Activated CD4-positive, alpha-beta T cell treated with anti-CD3 and anti-CD28 coated beads, Interleukin-2, Interleukin-6, amounts not matched to agents 100 ng/mL and 50 ng/mL, durations not matched to agents 16 hours and 8 hours (primary cell): ENCODE data around the gene KCNB1.
"Not testable (repeated sequence)": the region's sequence is repeated elsewhere in the genome, so short reads cannot be mapped to it uniquely, and the experiment has no call there.

ENCODE experiments used
- DNase-seq: peaks from one replicate; pipeline ENCODE4 v3.0.0-alpha.2; 2020

KCNB1 gene

DNA sequence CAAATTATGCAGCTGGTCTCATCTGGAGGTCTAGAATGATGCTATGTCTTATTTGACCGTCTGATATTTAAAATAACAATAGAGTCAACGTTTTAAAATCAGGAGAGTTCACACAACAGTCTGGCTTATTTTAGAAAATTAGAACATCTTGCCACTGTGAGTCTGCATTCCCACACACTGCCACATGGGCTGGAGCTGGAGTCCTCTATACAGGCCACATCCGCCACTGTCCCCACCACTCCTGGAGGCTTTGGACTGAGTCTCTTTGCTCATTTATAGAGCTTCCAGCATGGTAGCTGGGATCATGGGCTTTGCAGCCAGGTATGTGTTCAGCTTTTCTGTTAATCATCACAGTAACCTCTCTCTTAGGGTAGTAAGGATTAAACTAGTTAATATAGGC, 135.8 kb downstream of the KCNB1 start:
- DNase-seq = no peak

DNA sequence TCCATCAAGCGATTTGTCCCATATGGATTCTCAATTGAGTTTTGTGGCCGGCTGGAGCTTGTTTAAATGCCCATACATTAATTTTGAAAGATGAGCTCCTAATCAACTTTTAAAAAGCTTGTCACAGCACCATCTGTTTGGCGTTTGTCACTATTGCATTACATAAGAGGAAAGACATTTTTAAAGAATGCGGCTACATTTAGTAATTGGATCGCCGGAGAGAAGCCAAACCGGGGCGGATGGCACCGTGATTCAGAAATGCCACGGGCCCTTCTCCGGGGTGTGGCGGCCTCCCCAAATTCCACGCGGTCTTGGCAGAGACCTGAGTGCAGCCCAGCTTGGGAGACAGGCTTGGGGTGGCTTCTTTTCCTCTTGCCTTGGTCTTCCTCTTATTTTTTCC, 136.9 kb downstream of the KCNB1 start:
- no peak for DNase-seq

DNA sequence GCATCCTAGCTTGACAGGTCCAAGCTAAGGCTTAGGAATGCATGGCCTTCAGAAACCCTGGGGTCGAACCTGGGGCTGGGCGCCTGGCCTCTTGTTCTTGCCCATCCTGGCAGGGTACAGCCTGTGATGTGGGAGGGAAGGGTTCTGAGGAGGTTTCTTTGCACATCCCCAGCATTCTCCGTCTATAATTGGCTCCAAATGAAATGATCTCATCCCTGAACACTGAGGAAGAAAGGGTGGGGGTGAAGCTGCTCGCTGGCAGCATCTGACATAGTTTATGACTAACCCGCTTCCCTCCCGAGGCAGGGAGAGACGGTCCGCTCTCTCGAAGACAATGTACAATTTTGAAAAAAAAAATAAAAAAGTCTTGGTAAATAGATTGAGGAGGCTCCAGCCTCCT, 137.5 kb downstream of the KCNB1 start:
- DNase-seq = no peak

DNA sequence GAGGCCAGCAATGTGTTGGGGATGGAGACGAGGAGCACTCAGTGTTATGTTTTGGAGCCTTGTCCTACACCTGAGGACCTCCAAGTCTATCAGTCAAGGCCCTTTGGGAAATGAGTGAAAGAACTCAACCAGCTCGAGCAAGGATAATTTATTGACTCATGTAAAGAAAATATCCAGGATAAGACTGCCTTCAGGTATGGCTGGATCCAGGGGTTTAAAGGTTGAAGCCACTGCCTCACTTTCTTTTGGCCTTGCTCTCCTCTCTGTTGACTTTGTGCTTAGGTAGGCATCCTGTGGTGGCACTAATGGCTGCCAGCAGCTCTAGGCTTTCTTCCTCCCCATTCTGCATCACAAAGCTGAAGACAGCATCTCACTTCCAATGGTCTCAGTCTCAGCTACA, 138.3 kb downstream of the KCNB1 start:
- no peak for DNase-seq

DNA sequence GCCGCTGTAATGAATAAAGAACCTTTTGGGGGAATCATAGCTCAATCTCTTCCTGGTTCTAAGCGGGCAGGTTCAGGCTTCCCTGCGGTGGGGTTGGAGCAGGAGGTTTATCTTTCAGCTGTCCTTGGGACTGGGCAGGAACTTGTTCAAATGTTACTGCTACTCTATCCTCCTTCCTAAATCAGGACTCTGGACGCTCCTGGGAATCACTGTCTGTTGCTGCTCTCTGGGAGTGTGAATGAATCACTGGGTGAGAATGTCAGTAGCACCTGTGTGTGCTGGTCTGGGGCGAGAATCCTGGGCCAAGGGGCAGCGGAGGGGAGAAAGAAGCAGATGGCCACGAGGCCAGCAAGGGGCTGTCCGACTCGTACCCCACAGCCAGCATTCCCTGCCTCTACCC, 139.2 kb downstream of the KCNB1 start:
- DNase-seq = no peak

DNA sequence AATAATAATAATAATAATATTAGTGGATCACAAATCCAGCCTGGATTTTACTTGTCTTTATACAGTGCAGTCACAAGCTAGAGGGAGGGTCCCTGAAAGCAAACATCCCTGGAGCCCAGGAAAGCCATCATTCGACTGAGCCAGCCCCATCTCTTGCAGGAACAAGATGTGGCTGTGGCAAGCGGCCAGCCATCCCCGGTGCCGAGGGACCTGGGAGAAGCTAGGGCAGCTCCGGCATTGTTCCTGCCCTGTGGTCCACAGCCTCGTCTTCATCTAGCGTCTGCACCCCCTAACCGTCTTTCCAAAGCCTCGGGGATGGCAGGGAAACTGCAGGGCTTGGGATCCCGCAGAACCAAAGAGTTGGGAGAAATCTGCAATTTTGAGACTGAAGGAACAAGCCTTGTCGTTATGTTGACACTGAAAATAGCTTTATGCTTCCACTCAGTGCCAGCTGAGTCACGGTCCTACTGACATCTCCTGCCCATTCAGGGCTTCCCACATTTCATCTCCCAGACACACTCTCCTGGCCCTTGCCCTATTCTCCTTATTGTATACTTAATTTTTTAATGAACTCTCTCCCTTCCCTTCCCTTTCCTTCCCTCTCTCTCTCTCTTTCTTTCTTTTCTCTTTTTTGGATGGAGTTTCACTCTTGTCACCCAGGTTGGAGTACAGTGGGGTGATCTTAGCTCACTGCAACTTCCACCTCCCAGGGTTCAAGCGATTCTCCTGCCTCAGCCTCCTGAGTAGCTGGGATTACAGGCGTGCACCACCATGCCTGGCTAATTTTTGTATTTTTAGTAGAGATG, 142.1 kb downstream of the KCNB1 start:
- DNase-seq = no peak

DNA sequence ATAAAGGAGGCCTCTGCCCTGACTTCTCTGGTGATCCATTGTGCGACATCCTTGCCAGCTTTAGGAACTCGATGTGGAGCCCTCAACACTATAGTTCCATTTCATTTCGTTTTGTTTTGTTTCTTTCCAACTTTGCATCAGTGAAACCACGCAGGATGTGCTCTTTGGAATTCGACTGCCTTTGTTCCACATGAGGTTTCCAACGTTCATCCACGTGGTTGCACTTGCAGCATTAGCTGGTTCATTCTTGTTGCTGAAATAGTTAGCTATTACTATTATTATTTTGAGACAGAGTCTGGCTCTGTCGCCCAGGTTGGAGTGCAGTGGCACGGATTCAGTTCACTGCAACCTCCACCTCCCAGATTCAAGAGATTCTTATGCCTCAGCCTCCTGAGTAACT, 143.3 kb downstream of the KCNB1 start:
- DNase-seq = no peak

DNA sequence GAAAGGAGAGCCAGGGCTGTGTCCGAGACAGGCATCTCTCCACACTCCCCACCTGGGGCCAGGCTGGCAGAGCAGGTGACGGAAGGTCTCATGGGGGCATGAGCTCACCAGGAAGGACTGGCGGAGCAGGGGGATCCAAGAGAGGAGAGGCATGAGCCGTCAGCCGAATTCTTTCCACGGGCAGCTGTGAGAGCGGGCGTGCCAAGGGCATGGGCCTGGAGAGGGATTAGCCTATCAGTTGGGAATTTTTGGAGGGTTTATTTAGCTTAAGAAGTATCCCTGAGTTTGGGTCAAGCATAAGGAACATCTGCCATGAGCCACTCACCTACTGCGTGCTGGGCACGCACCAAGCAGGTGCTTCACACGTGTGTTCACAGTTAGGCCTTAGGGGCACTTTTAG, 144.4 kb downstream of the KCNB1 start:
- no peak for DNase-seq

DNA sequence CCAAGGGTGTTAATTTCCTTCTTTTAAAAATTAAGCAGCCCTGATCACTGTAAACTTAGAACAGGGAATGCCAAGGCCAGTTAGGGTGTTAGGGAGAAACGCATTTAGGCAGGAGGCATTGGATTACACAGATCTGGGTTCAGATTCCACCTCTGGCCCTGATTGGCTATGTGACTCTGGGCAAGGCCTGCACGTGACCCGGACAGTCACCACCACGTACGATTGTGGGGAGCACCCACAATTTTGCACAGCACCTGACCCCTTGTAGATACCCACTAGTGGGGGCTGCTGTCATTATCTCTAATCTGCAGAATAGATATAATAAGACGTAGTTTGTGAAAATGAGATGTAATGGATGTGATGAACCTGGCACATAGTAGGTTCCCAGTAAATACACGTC, 145.1 kb downstream of the KCNB1 start:
- no peak for DNase-seq

DNA sequence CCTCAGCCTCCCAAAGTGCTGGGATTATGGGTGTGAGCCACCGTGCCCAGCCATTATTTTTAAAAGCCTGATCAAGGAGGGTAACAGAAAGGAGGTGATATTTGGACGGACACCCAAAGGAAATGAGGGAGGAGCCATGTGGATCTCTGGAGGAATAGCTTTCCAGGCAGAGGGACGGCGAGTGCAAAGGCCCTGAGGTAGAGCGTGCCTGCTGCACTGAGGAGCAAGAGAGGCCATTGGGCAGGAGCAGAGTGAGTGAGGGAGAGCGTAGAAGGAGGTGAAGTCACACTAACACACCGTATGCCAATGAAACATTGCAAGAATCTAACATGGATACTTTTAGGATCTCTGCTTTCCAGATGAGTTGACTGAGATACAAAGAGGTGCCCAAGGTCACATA, 145.7 kb downstream of the KCNB1 start:
- no peak for DNase-seq

DNA sequence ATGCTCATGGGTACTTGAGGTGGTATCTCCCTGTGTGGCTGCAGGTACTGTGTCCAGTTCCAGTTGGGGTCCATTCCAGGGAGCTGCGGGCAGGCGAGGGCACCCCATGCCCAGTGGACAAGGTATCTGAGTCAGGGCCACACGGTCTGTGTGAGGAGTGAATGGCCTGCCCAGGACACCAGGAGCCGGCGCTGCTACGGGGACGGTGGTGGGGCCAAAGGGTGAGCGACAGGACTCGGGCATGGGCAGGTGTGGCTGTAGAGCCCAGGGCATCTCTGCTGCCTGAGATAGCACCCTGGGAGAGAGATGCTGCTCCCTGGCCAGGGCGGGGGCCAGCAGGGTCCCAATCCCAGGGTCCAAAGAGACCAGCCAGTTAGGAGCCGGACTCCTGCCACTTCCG, 147.0 kb downstream of the KCNB1 start:
- no peak for DNase-seq

DNA sequence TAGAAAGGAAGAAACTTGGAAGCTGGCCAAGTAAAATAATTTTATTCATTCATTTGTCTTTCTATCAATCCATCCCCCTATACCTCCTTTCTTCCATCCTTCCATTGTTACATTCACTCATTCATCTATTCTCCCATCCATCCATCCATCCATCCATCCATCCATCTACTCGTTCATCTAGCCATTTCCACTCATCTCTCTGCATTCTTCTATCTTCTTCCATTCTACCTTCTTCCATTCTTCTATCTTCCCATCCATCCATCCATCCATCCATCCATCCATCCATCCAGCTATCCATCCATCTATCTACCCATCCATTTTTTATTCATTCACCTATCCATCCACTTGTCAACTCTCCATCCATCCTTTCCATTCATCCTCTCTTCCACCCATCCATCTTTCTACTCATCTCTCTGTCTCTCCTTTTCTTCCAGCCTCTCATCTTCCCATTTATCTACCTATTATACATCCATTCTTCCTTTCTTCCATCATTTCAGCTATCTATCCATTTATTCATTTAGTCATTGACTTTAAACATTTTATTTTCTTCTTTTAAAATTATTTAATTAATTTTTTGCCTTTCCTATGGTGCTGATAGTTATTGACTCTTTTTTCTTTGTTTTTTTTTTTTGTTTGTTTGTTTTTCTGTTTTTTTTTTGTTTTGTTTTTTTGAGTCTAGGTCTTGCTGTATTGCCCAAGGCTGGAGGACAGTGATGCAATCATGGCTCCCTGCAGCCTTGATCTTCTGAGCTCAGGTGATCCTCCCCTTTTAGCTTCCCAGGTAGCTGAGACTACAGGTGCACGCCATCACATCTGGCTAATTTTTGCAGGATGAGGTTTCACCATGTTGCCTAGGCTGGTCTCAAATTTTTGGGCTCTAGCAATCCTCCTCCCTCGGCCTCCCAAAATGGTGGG, 151.5 kb downstream of the KCNB1 start:
- no peak for DNase-seq

DNA sequence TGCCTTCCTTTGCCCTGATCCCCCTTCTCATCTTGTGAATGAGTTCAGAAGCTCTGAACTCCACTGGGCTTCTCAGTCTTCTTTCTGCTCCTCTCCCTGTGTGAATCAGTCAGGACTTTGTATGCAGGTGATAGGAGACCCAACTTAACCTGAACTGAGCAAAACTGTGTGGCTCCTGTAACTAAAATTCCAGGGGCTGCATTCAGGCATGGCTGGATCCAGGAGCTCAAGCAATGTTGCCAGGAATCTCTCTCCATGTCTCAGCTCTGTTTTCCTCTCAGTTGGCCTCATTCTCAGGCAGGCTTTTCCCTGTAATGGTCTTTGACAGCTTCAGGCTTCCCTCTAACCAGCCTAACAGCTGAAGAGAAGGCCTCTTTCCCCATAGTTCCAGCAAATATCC, 153.7 kb downstream of the KCNB1 start:
- DNase-seq = no peak

DNA sequence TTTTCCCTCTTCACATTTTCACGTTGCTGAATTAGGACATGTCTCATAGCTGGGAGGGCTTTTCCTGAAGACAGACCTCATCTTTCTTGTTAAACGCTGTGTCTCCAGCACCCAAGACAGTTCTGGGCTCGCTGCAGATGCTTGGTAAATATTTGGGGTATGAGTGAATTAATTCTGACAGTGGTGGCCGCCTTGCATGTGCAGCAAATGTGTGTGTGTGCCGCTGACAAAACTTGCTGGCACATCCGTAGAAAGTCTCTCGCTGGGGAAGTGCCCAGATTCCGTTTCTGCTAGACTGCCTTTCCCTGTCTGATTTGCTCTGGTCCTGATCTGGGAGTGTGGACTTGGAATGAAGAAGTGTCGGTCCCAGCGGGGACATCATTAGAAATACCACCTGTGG, 156.4 kb downstream of the KCNB1 start:
- DNase-seq = no peak

DNA sequence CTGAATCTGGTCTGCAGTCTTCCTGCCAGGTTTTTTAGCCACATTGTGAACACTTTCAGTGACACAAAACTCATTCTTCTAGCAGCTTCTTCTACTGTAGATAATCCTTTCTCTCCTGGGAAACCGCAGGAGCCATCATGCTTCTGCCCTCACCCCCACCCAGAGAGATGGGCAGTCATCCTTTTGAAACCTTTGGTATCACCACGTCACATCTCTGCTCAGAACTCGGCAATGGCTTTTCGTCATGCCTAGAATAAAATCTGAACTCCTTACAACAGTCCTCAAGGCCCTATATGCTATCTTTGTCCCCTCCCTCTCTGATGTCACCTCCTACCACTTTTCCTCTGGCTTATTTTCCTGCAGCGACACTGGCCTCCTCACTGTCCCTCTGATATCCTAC, 158.2 kb downstream of the KCNB1 start:
- no peak for DNase-seq

DNA sequence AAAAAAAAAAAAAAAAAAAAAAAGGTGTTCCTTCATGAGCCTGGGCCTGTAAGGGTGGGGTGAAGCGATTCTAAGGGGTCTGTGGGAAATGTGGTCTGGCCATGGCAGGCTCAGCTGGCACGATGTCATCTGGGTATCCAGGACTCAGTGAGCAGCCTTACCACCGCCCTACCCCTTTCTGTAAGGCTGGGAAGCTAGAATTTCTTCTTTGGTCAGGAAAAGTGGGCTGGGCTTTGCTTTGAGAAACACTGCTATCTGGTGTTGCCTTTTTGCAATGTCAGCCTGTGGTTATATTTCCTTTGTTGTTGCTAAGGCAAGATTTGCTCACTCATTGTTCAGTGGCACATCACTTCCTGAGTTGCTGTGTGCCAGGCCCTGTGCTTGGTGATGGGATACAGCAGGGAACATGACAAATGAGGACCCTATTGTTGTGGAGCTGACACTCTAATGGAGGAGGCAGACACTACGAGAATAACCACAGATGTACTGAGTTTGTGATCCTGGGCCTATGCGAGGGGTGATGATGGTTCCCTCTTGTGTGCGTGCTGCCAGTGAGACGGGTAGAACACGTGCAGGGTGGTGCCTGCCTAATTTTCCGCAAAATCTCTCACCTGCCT, 158.7 kb downstream of the KCNB1 start:
- peak; percentile 68 for DNase-seq

DNA sequence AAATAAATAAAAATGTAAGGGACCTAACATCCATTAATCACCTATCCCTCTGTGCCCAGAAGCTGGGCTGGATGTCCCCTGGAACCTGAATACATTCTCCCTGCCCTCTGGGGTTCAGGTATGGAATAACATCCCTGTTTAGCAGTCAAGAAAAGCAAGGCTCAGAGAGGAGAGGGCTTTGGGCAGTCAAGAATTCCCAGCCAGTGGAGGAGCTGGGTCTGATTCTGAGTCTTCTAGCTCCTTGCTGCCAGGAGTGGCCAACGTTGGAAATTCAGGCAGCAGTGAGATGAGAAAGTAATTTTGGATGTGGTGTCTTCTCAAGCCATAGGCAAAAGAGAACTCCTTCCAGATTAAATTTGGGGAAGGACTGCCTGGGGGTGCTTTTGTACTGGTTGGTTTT, 162.0 kb downstream of the KCNB1 start:
- no peak for DNase-seq

DNA sequence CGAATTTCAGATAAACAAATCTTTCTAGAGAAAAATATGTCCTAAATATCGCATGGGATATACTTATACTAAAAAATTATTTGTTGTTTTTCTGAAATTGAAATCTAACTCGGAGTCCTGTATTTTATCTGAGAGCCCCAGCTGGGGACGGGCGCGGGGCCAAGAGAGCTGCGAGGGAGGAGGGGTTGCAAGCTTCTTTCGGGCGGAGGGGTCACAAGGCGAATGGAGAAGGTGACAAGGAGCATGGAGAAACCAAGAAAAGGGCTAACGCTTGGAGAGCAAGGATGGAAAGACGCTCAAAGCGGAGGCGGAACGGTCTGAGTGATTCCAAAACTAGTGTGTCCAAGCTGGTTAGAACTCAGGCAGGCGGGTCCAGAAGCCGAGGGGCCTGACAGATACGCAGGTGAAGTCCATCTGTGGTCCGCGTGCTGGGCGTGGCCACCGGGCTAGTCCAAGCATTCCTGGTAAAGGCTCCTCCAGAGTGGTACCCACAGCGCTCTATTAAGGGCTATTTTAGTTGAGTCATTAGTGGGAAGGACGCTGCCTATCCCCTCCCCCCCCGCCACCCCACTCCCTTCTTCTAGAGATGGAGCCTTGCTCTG, 163.2 kb downstream of the KCNB1 start:
- no peak for DNase-seq

DNA sequence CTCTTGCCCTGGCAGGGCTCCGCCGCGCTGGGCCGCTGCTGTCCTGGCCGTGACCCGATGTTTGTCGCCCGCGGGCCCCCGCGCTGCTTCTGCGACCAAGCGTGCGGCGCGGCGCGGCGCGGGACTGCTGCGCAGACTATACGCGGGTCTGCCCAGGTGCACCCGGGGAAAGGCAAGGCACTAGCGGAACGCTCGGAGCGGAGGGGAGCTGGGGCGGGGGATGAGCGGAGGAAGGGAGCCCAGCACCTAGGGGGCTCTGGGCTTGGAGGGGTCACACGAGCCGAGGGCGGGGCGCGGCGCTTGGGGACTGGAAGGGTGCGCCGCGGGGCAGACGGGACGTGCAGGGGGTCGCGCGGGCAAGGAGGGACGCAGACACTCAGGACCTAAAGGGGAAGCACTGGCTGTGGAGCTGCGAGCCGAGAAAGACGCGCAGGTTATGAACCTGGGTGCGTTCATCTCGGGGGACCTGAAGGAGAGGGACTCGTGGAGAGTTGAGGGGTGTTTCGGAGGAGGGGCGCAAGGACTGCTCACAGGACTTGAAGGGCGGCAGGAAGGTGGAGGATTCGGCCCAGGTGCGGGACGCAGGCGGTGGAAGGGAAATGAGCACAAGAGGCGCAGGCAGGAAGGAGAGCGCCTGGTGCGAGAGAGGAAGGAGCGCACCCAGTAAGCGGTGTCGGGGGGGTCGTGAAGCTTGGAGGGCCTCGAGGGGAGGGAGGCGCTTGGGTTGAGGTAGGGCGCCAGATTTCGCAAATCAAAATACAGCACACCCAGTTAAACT, 163.8 kb downstream of the KCNB1 start:
- peak; percentile 15 for DNase-seq

DNA sequence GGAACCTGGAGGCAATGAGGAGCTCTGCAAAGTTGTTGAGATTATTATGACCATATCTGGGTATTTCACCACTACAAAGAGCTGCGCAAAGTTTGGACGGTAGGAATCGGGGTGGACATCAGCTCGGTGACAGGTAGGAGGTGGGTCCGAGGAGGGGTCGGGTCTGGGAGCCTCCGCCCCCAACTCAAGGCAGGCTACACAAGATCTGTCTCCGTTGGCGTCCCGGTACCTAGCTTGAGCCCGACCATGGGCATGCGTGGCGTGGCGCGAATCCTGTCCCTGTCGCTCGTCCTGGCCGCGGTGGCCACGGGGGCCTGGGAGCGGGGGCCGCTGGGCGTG, 164.4 kb downstream of the KCNB1 start:
- no peak for DNase-seq

DNA sequence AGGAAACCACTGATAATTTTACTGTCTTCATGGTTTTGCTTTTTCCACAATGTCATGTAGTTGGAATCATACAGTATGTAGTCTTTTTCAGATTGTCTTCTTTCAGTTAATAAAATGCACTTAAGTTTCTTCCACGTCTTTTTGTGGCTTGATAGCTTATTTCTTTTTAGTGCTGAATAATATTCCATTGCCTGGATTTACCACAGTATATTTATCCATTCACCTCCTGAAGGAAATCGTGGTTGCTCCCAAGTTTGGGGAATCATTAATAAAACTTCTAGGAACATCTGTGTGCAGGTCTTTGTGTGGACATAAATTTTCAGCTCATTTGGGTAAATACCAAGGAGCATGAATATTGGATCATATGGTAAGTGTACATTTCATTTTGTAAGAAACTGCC, 165.8 kb downstream of the KCNB1 start:
- no peak for DNase-seq

DNA sequence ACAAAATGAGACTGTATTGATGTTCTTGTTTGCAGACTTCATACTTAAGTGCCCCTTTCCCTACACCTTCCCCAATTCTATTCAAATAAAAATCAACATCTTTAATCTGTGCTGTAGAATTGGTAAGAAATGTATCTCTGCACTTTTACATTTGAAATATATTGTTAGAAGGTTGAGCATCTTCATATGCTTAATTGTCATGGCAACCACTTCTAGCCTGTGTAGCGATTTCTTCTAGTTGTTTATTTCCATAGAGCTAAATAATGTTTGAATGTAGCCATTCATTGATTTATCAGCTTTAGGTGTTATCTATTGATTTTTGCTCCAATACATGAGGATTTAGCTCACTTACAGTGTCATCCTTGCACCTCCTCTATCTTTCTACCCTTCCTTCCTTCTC, 166.9 kb downstream of the KCNB1 start:
- DNase-seq = no peak

DNA sequence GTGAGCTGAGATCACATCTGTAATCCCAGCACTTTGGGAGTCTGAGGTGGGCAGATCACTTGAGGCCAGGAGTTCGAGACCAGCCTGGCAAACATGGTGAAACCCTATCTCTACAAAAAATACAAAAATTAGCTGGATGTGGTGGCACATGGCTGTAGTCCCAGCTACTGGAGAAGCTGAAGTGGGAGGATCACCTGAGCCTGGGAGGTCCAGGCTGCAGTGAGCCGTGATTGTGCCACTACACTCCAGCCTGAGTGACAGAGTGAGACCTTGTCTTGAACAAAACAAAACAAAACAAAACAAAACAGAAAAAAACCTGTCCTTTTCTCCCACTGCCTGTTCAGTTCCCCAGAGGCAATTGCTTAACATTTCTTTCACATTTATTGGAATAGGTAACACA, 168.4 kb downstream of the KCNB1 start:
- DNase-seq = not testable (repeated sequence)
